PC-3 (cell line): ENCODE results near the gene ZNF385B. TPM values are rescaled to one million over a fixed set of nuclear protein-coding genes. Genes with fewer than 3 reads are reported as not detected.

Experiments used
- ATAC-seq: fragments of 200-7000 bp; cut with Tn5 transposase; 2 replicates; pipeline ENCODE4 v1.9.1; 2020; ENCODE audit warnings: mild to moderate bottlenecking, moderate library complexity
- BruUV-seq: library from RNA; stranded (reverse); fragments of 400-500 nt; replicated peaks from 2 replicates; lab custom pipeline; 2021; lab: Mats Ljungman, UMichigan
- CTCF ChIA-PET: fragments of 300-600 bp; sonication (Branson Sonifier 250); formaldehyde crosslinking; loops from one replicate; lab custom pipeline; 2022; ENCODE audit warnings: antibody characterized with exemption; lab: Charles Lee
- POLR2A ChIA-PET: fragments of 300-600 bp; sonication (Branson Sonifier 250); formaldehyde crosslinking; loops from one replicate; lab custom pipeline; 2022; ENCODE audit warnings: antibody characterized with exemption; ENCODE audit not compliant: unreplicated experiment; lab: Charles Lee
- DNase-seq: peaks from one replicate; pipeline ENCODE4 v3.0.0-alpha.2; 2015
- H2AFZ ChIP-seq: fragments of 300-600 bp; sonication (generic); 2 replicates; pipeline ENCODE4 v1.6.0; 2016; ENCODE audit warnings: antibody characterized with exemption, low read length
- H3F3A ChIP-seq: fragments of 300-600 bp; sonication (generic); one replicate; pipeline ENCODE4 v1.6.0; 2017; ENCODE audit warnings: antibody characterized with exemption, low read length, control low read depth, mild to moderate bottlenecking; ENCODE audit not compliant: unreplicated experiment
- H3K27ac ChIP-seq: fragments of 300-600 bp; sonication (generic); 2 replicates; pipeline ENCODE4 v1.5.1; 2016; ENCODE audit warnings: mild to moderate bottlenecking, low read length
- H3K27me3 ChIP-seq: fragments of 300-600 bp; sonication (generic); 2 replicates; pipeline ENCODE4 v1.6.1; 2016; ENCODE audit warnings: low read length, mixed read lengths
- H3K36me3 ChIP-seq: fragments of 300-600 bp; sonication (generic); 2 replicates; pipeline ENCODE4 v1.6.1; 2016; ENCODE audit warnings: low read depth, mixed run types, low read length, mixed read lengths
- H3K4me1 ChIP-seq: fragments of 300-600 bp; sonication (generic); 2 replicates; pipeline ENCODE4 v1.5.1; 2016; ENCODE audit warnings: low read length; ENCODE audit not compliant: insufficient read depth
- H3K4me2 ChIP-seq: fragments of 300-600 bp; sonication (generic); 2 replicates; pipeline ENCODE4 v1.6.0; 2016; ENCODE audit warnings: low read length
- H3K4me3 ChIP-seq: fragments of 300-600 bp; sonication (generic); 2 replicates; pipeline ENCODE4 v1.5.1; 2016; ENCODE audit warnings: mild to moderate bottlenecking, low read length, mixed read lengths
- H3K79me2 ChIP-seq: fragments of 300-600 bp; sonication (generic); 2 replicates; pipeline ENCODE4 v1.6.1; 2017; ENCODE audit warnings: low read length, mixed read lengths
- H3K9ac ChIP-seq: fragments of 300-600 bp; sonication (generic); 2 replicates; pipeline ENCODE4 v1.6.0; 2016; ENCODE audit warnings: mild to moderate bottlenecking, low read length
- H3K9me2 ChIP-seq: fragments of 300-600 bp; sonication (generic); replicated peaks from 2 replicates; pipeline ENCODE4 v1.6.1; 2016; ENCODE audit warnings: mixed run types, low read length, mixed read lengths
- H3K9me3 ChIP-seq: fragments of 300-600 bp; sonication (generic); 2 replicates; pipeline ENCODE4 v1.6.1; 2016; ENCODE audit warnings: low read length, mixed read lengths
- H4K20me1 ChIP-seq: fragments of 300-600 bp; sonication (generic); 2 replicates; pipeline ENCODE4 v1.6.1; 2016; ENCODE audit warnings: low read length, mixed read lengths
- EZH2 ChIP-seq: fragments of 300-600 bp; sonication (generic); IDR thresholded peaks from one replicate; pipeline ENCODE4 v1.6.1; 2017; ENCODE audit warnings: antibody characterized with exemption, mild to moderate bottlenecking, low read length; ENCODE audit not compliant: unreplicated experiment
- EZH2phosphoT487 ChIP-seq: fragments of 300-600 bp; sonication (generic); IDR thresholded peaks from 2 replicates; pipeline ENCODE4 v1.6.1; 2018; ENCODE audit warnings: mild to moderate bottlenecking, antibody characterized with exemption, low read length, borderline replicate concordance
- intact Hi-C: fragments of 100-400 bp; cut with micrococcal nuclease; formaldehyde crosslinking; loops from 2 replicates; pipeline ENCODE4 v1.9.0; 2023
- total RNA-seq: library from RNA; depleted of rRNA; stranded (reverse); fragments of >200 nt; gene quantifications from 2 replicates; pipeline ENCODE4 v1.2.3, GENCODE V29; 2014
- TF ChIP-seq, protein P1 (sequence below): fragments of 300-600 bp; sonication (generic); conservative IDR thresholded peaks from 2 replicates; pipeline ENCODE4 v1.5.1; 2017; ENCODE audit warnings: antibody characterized with exemption, low read depth, mild to moderate bottlenecking, low read length

Gene ZNF385B
- total RNA-seq, 1 experiment from 2014 or later, result 2.4 TPM

DNA sequence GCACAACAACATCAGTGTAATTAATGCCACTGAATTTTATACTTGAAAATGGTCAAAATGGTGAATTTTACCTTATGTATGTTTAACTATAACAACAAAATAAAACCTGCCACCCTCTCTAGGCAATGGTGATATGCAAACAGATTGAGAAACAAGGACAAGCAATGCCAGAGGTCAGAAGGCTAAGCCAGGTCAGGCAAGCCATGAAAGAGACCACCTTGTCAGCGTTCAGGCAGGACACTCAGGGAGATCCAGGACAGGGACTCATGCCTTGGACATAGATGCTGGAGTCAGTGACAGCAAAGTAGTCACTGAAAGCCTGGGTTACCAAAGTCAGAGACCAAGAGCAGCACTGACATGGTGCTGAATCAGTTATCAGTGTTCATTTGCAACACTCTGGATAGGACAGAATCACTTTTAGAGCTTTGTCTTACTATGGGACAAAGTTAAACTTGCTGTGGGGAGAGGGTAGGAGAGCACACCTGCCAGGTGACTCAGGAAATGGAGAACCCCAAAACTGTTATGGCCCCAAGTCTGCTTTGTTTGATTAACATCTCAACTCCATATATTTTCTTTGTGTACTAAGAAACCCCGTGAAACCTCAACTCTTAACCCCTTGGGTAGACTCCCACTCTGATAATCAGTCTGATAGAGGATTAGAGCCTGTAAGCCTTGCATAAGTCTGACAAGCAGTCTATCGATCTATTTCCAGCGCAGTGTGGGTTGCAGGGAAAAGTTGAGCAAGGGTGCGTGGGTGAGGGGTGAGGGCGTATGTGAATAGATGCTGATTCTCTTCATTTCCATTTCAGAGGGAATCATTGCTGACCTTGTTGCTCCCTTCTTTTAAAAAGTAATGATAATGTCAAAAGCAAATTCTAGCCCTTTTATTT is 48.7 kb upstream of the ZNF385B start:
- Histone ChIP-seq H4K20me1 (no peaks in the 10 kb centered on the region), H3K27me3 (no peaks in the 10 kb centered on the region), H3K36me3 (no peaks in the 10 kb centered on the region), H3K27ac (no peak overlapping the region), H3K9me2 (no peaks in the 10 kb centered on the region), H3K9me3 (no peaks in the 10 kb centered on the region), H3K4me3 (no peak overlapping the region), H3K9ac (no peak overlapping the region), H2AFZ (no peak overlapping the region), H3K79me2 (no peaks in the 10 kb centered on the region), H3K4me1 (no peaks in the 10 kb centered on the region), H3K4me2 (no peak overlapping the region), H3F3A (no peaks in the 10 kb centered on the region)
- ChIA-PET CTCF (no interaction called here), POLR2A (no interaction called here)
- intact Hi-C loops, result no loop called here
- BruUV-seq, result no TSS peak
- ATAC-seq (no peak), DNase-seq (no peak)
- TF ChIP-seq, protein P1, sequence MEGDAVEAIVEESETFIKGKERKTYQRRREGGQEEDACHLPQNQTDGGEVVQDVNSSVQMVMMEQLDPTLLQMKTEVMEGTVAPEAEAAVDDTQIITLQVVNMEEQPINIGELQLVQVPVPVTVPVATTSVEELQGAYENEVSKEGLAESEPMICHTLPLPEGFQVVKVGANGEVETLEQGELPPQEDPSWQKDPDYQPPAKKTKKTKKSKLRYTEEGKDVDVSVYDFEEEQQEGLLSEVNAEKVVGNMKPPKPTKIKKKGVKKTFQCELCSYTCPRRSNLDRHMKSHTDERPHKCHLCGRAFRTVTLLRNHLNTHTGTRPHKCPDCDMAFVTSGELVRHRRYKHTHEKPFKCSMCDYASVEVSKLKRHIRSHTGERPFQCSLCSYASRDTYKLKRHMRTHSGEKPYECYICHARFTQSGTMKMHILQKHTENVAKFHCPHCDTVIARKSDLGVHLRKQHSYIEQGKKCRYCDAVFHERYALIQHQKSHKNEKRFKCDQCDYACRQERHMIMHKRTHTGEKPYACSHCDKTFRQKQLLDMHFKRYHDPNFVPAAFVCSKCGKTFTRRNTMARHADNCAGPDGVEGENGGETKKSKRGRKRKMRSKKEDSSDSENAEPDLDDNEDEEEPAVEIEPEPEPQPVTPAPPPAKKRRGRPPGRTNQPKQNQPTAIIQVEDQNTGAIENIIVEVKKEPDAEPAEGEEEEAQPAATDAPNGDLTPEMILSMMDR, result no peak
- no peak for TF ChIP-seq EZH2

DNA sequence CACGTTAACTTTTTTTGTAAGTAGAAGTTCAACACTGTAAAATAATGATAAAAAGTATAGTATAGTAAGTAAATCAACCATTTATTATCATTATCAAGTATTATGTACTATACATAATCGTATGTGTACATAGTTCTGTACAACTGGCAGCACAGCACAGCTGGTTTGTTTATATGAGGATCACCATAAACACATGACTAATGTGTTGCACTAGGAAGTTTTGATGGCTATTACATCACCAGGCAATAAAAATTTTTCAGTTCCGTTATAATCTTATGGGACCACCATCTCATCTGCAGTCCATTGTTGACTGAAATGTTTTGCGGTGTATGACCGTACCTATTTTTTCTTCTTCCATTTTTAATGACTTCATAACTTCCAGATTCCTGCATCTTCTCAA is 39.2 kb upstream of the ZNF385B start:
- ATAC-seq (peak; percentile 86), DNase-seq (peak; percentile 37)
- ChIA-PET POLR2A (interaction anchor here (0.6 kb wide), 1 partner anchor 66 kb away, joined by 3 read pairs; no protein-coding TSS in a partner anchor), CTCF (no interaction called here)
- H3F3A ChIP-seq, result no peaks in the 10 kb centered on the region
- no peak overlapping the region for H3K9ac ChIP-seq
- H3K27me3 ChIP-seq, result no peaks in the 10 kb centered on the region
- no TSS peak for BruUV-seq
- H3K36me3 ChIP-seq, result no peaks in the 10 kb centered on the region
- H3K9me2 ChIP-seq, result no peaks in the 10 kb centered on the region
- no peak overlapping the region for H3K4me2 ChIP-seq
- no peak for TF ChIP-seq EZH2
- TF ChIP-seq, protein P1, result no peak
- TF ChIP-seq EZH2phosphoT487, result no peak
- H3K4me1 ChIP-seq, result no peaks in the 10 kb centered on the region
- intact Hi-C loops, result no loop called here
- no peak overlapping the region for H3K27ac ChIP-seq
- H2AFZ ChIP-seq, result no peak overlapping the region
- no peaks in the 10 kb centered on the region for H4K20me1 ChIP-seq
- H3K79me2 ChIP-seq, result no peaks in the 10 kb centered on the region
- H3K9me3 ChIP-seq, result no peaks in the 10 kb centered on the region
- no peak overlapping the region for H3K4me3 ChIP-seq

DNA sequence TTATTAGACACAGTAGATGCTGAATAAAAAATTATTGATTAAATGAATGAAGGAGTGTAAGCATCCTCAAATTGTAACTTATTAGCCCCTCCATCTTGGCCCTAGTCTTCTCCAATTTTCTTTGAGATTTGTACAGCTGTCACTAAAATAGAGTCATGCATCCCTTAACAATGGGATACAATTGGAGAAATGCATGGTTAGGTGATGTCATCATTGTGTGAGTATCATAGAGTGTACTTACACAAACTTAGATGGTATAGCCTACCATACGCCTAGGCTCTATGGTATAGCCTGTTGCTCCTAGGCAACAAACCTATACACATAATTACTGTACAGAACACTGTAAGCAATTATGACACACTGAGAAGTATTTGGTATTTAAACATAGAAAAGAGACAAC is 38.3 kb upstream of the ZNF385B start:
- no peak overlapping the region for H3K27ac ChIP-seq
- TF ChIP-seq EZH2 (no peak), EZH2phosphoT487 (no peak)
- TF ChIP-seq, protein P1, result no peak
- H3K27me3 ChIP-seq, result no peaks in the 10 kb centered on the region
- ChIA-PET POLR2A (no interaction called here), CTCF (no interaction called here)
- no peak overlapping the region for H3K4me2 ChIP-seq
- no TSS peak for BruUV-seq
- no peak for DNase-seq
- no peak overlapping the region for H2AFZ ChIP-seq
- no peak overlapping the region for H3K9ac ChIP-seq
- H3K9me2 ChIP-seq, result no peaks in the 10 kb centered on the region
- H3K4me1 ChIP-seq, result no peaks in the 10 kb centered on the region
- intact Hi-C loops, result loop anchor here (5.0 kb wide), 3 partner anchors 57 to 487 kb away; no protein-coding TSS in a partner anchor
- H3K4me3 ChIP-seq, result no peak overlapping the region
- H3K79me2 ChIP-seq, result no peaks in the 10 kb centered on the region
- ATAC-seq, result no peak
- no peaks in the 10 kb centered on the region for H3F3A ChIP-seq
- H4K20me1 ChIP-seq, result no peaks in the 10 kb centered on the region
- H3K9me3 ChIP-seq, result no peaks in the 10 kb centered on the region
- no peaks in the 10 kb centered on the region for H3K36me3 ChIP-seq
